Measurements from ENCODE around the gene TFCP2L1.

Gene TFCP2L1

DNA sequence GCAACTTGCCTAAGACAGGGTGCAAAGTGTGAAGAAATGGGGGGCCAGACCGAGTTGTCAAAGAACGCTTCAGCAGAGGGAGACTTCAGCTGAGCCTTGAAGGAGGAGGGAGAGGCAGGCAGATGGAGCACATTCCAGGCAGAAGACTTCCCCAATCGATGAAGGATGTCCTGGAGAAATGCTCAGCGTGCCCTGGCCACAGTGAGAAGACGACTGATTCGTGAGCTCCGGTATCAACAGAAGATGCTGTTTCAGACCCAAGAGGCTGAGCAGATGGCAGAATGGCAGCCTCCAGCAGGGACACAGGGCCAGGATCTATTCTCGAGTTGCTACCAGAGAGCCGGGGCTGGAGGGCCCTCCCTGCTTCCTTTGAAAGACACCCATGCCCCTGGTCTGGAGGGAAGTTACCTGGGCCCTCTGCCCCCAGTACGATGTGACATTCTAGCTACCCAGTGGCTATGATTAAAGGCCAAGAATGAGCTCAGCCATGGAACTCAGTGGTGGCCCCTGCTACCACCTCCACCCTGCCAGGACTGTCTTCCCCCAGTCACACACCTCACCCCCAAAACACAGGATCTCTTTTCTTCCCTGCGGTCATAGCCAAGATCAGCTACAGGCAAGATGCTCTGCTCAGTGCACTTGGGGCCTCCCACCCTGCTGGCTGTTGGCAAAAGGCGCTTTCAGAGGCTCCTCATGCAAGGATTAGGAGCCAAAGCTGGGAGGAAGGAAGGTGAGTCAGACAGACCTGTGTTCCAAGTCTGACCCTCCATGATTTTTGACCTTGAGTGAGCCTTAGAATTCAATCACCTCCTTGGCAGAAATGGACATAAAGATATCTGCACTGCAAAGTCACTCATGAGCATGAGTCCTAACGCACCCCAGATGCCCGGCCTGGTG lies 84.3 kb downstream of the TFCP2L1 start:
- Histone ChIP-seq H3K36me3 (ENCODE audit: control insufficient read depth, insufficient read depth, low read length) (no peaks in the 10 kb centered on the region), H3K4me3 (replicated peaks; ENCODE audit: low read depth, low read length) (no peak overlapping the region), H3K27me3 (replicated peaks; ENCODE audit: control insufficient read depth, insufficient read depth, low read length) (no peaks in the 10 kb centered on the region; the same call in 1 of the 2 replicates)
- TF ChIP-seq CTCF (IDR thresholded peaks at IDR 0.05; ENCODE audit: insufficient read depth, low read length, poor library complexity, severe bottlenecking) = no peak
- DNase-seq (ENCODE audit: extremely low read depth, insufficient read length) = no peak

DNA sequence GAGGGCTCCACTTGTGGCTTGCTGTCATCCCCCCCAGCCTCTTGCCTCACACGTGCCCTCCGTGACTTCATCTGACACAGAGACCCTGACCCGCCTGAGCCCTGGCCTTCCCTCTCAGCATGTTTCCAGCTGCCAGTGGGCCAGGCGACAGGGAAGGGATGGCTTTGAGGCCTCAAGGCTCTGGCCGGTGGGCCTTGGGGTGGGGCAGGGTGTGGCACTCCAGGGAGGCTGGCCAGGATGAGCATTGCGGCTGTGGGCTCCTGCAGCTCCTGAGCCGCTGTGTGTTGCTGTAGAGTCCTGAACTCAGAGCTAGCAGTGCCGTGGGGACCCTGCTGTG lies 85.0 kb downstream of the TFCP2L1 start:
- Histone ChIP-seq H3K27me3 (replicated peaks; ENCODE audit: control insufficient read depth, insufficient read depth, low read length) (no peaks in the 10 kb centered on the region; the same call in 1 of the 2 replicates), H3K36me3 (ENCODE audit: control insufficient read depth, insufficient read depth, low read length) (no peaks in the 10 kb centered on the region), H3K4me3 (replicated peaks; ENCODE audit: low read depth, low read length) (no peak overlapping the region)
- no peak for TF ChIP-seq CTCF (IDR thresholded peaks at IDR 0.05; ENCODE audit: insufficient read depth, low read length, poor library complexity, severe bottlenecking)
- no peak for DNase-seq (ENCODE audit: extremely low read depth, insufficient read length)

DNA sequence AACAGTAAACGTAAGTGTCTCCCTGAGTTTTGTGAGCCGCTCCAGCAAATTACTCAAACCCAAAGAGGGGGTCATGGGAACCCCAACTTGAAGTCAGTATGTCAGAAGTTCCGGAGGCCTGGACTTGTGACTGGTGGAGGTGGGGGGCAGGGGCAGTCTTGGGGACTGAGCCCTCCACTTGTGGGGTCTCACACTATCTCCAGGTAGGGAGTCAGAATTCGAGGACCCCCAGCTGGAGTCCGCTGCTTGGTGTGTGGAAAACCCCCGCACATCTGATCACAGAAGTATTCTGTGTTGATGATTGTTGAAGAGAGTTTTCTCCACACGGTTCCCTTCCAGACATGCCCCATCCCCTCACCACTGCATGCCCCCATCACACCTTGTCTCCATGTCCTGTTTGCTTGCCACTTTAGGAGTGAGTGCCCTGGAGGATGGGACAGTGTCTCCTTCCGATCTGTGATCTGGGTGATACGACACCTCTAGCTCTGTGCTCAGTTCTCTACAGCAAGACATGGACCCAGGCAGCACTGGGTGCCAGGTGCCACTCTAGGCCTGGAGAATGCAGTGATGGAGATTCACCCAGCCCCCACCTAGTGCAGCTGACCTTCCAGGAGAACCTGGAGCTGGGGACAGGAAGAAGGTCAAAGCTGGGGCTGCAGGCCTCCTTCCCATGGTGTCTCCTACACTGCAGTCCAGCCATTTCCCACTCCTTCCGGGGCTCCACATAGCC lies 85.6 kb downstream of the TFCP2L1 start:
- H3K4me3 ChIP-seq (replicated peaks; ENCODE audit: low read depth, low read length) = no peak overlapping the region
- no peak for TF ChIP-seq CTCF (IDR thresholded peaks at IDR 0.05; ENCODE audit: insufficient read depth, low read length, poor library complexity, severe bottlenecking)
- H3K36me3 ChIP-seq (ENCODE audit: control insufficient read depth, insufficient read depth, low read length) = no peaks in the 10 kb centered on the region
- DNase-seq (ENCODE audit: extremely low read depth, insufficient read length) = no peak
- no peaks in the 10 kb centered on the region; the same call in 1 of the 2 replicates for H3K27me3 ChIP-seq (replicated peaks; ENCODE audit: control insufficient read depth, insufficient read depth, low read length)

GRCh38 chr2:121197369-121198091 lies 87.5 kb downstream of the TFCP2L1 start:
- Histone ChIP-seq H3K27me3 (replicated peaks; ENCODE audit: control insufficient read depth, insufficient read depth, low read length) (no peaks in the 10 kb centered on the region; the same call in 1 of the 2 replicates), H3K4me3 (replicated peaks; ENCODE audit: low read depth, low read length) (no peak overlapping the region), H3K36me3 (ENCODE audit: control insufficient read depth, insufficient read depth, low read length) (no peaks in the 10 kb centered on the region)
- DNase-seq (ENCODE audit: extremely low read depth, insufficient read length) = no peak
- no peak for TF ChIP-seq CTCF (IDR thresholded peaks at IDR 0.05; ENCODE audit: insufficient read depth, low read length, poor library complexity, severe bottlenecking)

DNA sequence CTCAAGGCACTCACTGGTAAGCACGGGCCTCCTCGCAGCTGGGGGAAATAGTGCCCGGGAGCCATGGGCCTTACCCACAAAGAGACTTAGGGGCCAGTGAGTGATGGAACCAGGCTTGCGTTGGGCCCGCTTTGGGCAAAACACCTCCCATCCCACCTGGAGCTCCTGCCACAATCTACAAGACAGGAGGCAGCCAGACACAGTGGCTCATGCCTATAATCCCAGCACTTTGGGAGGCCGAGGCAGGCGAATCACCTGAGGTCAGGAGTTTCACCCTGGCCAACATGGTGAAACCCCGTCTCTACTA lies 88.2 kb downstream of the TFCP2L1 start:
- no peak overlapping the region for H3K4me3 ChIP-seq (replicated peaks; ENCODE audit: low read depth, low read length)
- TF ChIP-seq CTCF (IDR thresholded peaks at IDR 0.05; ENCODE audit: insufficient read depth, low read length, poor library complexity, severe bottlenecking) = no peak
- no peaks in the 10 kb centered on the region; the same call in 1 of the 2 replicates for H3K27me3 ChIP-seq (replicated peaks; ENCODE audit: control insufficient read depth, insufficient read depth, low read length)
- no peaks in the 10 kb centered on the region for H3K36me3 ChIP-seq (ENCODE audit: control insufficient read depth, insufficient read depth, low read length)
- DNase-seq (ENCODE audit: extremely low read depth, insufficient read length) = no peak
